H9 (cell line): ENCODE data around the gene CELF3. TPM values are rescaled to one million over a fixed set of nuclear protein-coding genes. Genes with fewer than 3 reads are reported as not detected.

ENCODE experiments used
- DNase-seq: peaks from one replicate; pipeline ENCODE4 v3.0.0-alpha.2; 2017
- H2AFZ ChIP-seq: one replicate; pipeline ENCODE4 v1.6.1; 2013; ENCODE audit warnings: mild to moderate bottlenecking, low read length, control low read depth, moderate library complexity
- H2AK5ac ChIP-seq: 2 replicates; pipeline ENCODE4 v1.6.1; 2013; ENCODE audit warnings: low read length, control low read depth, mixed read lengths; ENCODE audit not compliant: insufficient read length
- H2BK120ac ChIP-seq: one replicate; pipeline ENCODE4 v1.6.1; 2013; ENCODE audit warnings: low read depth, mild to moderate bottlenecking, low read length, control low read depth, inconsistent platforms; ENCODE audit not compliant: poor library complexity, severe bottlenecking
- H2BK12ac ChIP-seq: 2 replicates; pipeline ENCODE4 v1.6.1; 2013; ENCODE audit warnings: low read length, control low read depth, mixed read lengths, low read depth; ENCODE audit not compliant: insufficient read length
- H2BK15ac ChIP-seq: 2 replicates; pipeline ENCODE4 v1.6.1; 2013; ENCODE audit warnings: low read depth, low read length, control low read depth
- H2BK20ac ChIP-seq: one replicate; pipeline ENCODE4 v1.6.1; 2013; ENCODE audit warnings: low read depth, mild to moderate bottlenecking, low read length, control low read depth, inconsistent platforms; ENCODE audit not compliant: poor library complexity, severe bottlenecking
- H2BK5ac ChIP-seq: 2 replicates; pipeline ENCODE4 v1.6.1; 2013; ENCODE audit warnings: low read length, control low read depth, mixed read lengths; ENCODE audit not compliant: insufficient read length
- H3K14ac ChIP-seq: 2 replicates; pipeline ENCODE4 v1.6.1; 2013; ENCODE audit warnings: low read length, control low read depth; ENCODE audit not compliant: insufficient read depth
- H3K18ac ChIP-seq: 2 replicates; pipeline ENCODE4 v1.6.1; 2013; ENCODE audit warnings: low read depth, mild to moderate bottlenecking, mixed read lengths, low read length, control low read depth; ENCODE audit not compliant: insufficient read length
- H3K23ac ChIP-seq: 2 replicates; pipeline ENCODE4 v1.6.1; 2013; ENCODE audit warnings: low read length, control low read depth, mixed read lengths, low read depth; ENCODE audit not compliant: insufficient read length
- H3K23me2 ChIP-seq: 2 replicates; pipeline ENCODE4 v1.6.1; 2013; ENCODE audit warnings: low read depth, mild to moderate bottlenecking, mixed read lengths, low read length, control low read depth; ENCODE audit not compliant: insufficient read length, poor library complexity, severe bottlenecking
- H3K27ac ChIP-seq: 2 replicates; pipeline ENCODE4 v1.5.1; 2013; ENCODE audit warnings: low read length, control low read depth, mixed read lengths, low read depth; ENCODE audit not compliant: insufficient read length
- H3K27me3 ChIP-seq: 2 replicates; pipeline ENCODE4 v1.6.1; 2013; ENCODE audit warnings: low read length, control low read depth, inconsistent platforms; ENCODE audit not compliant: insufficient read depth
- H3K4ac ChIP-seq: 2 replicates; pipeline ENCODE4 v1.6.1; 2013; ENCODE audit warnings: low read depth, mild to moderate bottlenecking, control low read depth, inconsistent platforms, low read length, moderate library complexity
- H3K4me1 ChIP-seq: 2 replicates; pipeline ENCODE4 v1.6.1; 2013; ENCODE audit warnings: low read length, control low read depth, inconsistent platforms; ENCODE audit not compliant: insufficient read depth
- H3K4me2 ChIP-seq: 2 replicates; pipeline ENCODE4 v1.6.1; 2013; ENCODE audit warnings: low read length, control low read depth, mixed read lengths; ENCODE audit not compliant: insufficient read length, insufficient read depth
- H3K56ac ChIP-seq: 2 replicates; pipeline ENCODE4 v1.6.1; 2013; ENCODE audit warnings: low read depth, mild to moderate bottlenecking, mixed read lengths, low read length, control low read depth; ENCODE audit not compliant: insufficient read length
- H3K79me1 ChIP-seq: 2 replicates; pipeline ENCODE4 v1.6.1; 2013; ENCODE audit warnings: low read depth, mild to moderate bottlenecking, moderate library complexity, low read length, control low read depth, inconsistent platforms; ENCODE audit not compliant: insufficient read depth, poor library complexity, severe bottlenecking
- H3K79me2 ChIP-seq: 2 replicates; pipeline ENCODE4 v1.6.1; 2013; ENCODE audit warnings: low read length, control low read depth, inconsistent platforms; ENCODE audit not compliant: insufficient read depth
- H3K9ac ChIP-seq: 2 replicates; pipeline ENCODE4 v1.6.1; 2013; ENCODE audit warnings: low read length, control low read depth, mixed read lengths; ENCODE audit not compliant: insufficient read length; ENCODE audit errors: extremely low read depth
- H3K9me3 ChIP-seq: one replicate; pipeline ENCODE4 v1.6.1; 2013; ENCODE audit warnings: low read depth, low read length, inconsistent platforms; ENCODE audit not compliant: control insufficient read depth
- H3T11ph ChIP-seq: one replicate; pipeline ENCODE4 v1.6.1; 2013; ENCODE audit warnings: mild to moderate bottlenecking, low read length, control low read depth, inconsistent platforms
- H4K20me1 ChIP-seq: one replicate; pipeline ENCODE4 v1.6.1; 2013; ENCODE audit not compliant: control insufficient read depth, insufficient read length, insufficient read depth
- H4K5ac ChIP-seq: 2 replicates; pipeline ENCODE4 v1.6.1; 2013; ENCODE audit warnings: low read depth, mild to moderate bottlenecking, mixed read lengths, low read length, control low read depth; ENCODE audit not compliant: insufficient read length
- H4K8ac ChIP-seq: replicated peaks from 2 replicates; pipeline ENCODE4 v1.6.1; 2013; ENCODE audit warnings: low read length, control low read depth, mixed read lengths, low read depth; ENCODE audit not compliant: insufficient read length
- H4K91ac ChIP-seq: 2 replicates; pipeline ENCODE4 v1.6.1; 2013; ENCODE audit warnings: low read depth, mild to moderate bottlenecking, moderate library complexity, mixed read lengths, low read length, control low read depth; ENCODE audit not compliant: insufficient read length
- H3K27ac Mint-ChIP-seq, 3 experiments: 2 replicates in 2 of 3; 3 replicates in 1 of 3; pipeline ENCODE4 v1.8.0; 2020 to 2021; ENCODE audit warnings: mixed read lengths in 3 of 3, mild to moderate bottlenecking in 1 of 3, moderate library complexity in 1 of 3
- H3K27me3 Mint-ChIP-seq: 2 replicates; pipeline ENCODE4 v1.8.0; 2021; ENCODE audit warnings: low read depth, mild to moderate bottlenecking, moderate library complexity, mixed read lengths
- H3K36me3 Mint-ChIP-seq, 3 experiments: 2 replicates in 2 of 3; 3 replicates in 1 of 3; pipeline ENCODE4 v1.8.0; 2020 to 2021; ENCODE audit warnings: low read depth in 3 of 3, mixed read lengths in 3 of 3; ENCODE audit not compliant: insufficient read depth in 1 of 3
- H3K4me1 Mint-ChIP-seq, 2 experiments: 2 replicates each; pipeline ENCODE4 v1.8.0; 2020; ENCODE audit warnings: mixed read lengths in 2 of 2
- H3K4me3 Mint-ChIP-seq, 2 experiments: 2 replicates in 1 of 2; 3 replicates in 1 of 2; pipeline ENCODE4 v1.8.0; 2020 to 2021; ENCODE audit warnings: mild to moderate bottlenecking in 2 of 2, mixed read lengths in 2 of 2, moderate library complexity in 1 of 2
- H3K9me3 Mint-ChIP-seq, 2 experiments: 2 replicates in 1 of 2; 3 replicates in 1 of 2; pipeline ENCODE4 v1.8.0; 2020; ENCODE audit warnings: mild to moderate bottlenecking in 2 of 2, mixed read lengths in 2 of 2, moderate library complexity in 1 of 2
- WGBS: extraction: QIAGEN DNeasy Blood & Tissue Kit; methylation state at CpG from one replicate; pipeline ENCODE4 v1.1.7; 2013; ENCODE audit warnings: missing lambda C conversion rate, low lambda C conversion rate, mixed read lengths; ENCODE audit not compliant: insufficient read length; ENCODE audit errors: extremely low coverage; 5-methylcytosine and 5-hydroxymethylcytosine counted together
- total RNA-seq: library from RNA; stranded (reverse); gene quantifications from 2 replicates; pipeline ENCODE4 v1.2.1, GENCODE V29; 2021
- TF ChIP-seq, protein P1 (sequence below): fragments of 200-600 bp; sonication (generic); conservative IDR thresholded peaks from 3 replicates; pipeline ENCODE4 v1.8.0; 2021; ENCODE audit warnings: antibody characterized with exemption, mild to moderate bottlenecking

The CELF3 gene
- total RNA-seq, 1 experiment from 2014 or later: 0.90 TPM

DNA sequence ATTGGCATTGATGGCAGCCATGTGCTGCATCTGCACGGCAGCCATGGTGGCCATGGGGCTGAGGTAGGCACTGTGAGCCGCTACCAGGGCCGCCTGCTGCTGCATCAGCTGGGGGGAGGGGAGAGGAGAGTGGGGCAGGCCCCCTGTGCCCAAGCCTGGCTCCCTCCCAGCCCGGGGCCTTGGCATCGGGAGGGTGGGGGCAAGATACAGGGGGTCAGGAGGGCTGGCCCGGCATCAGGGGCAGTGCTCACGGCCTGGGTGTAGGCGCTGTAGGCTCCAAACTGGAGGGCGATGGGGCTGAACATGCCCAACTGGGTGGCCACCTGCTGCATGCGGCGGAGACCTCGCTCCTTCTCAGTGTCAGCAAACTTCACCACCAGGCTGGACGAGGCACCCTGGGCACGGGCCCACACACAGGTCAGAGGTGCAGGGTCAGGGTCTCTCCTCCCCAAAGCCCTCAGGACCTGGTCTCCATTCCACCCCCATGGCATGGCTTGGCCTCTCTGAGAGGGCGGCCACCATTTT lies 9.0 kb downstream of the CELF3 start:
- no peaks in the 10 kb centered on the region for H3K79me2 ChIP-seq
- no peaks in the 10 kb centered on the region for H3K9me3 ChIP-seq
- no peak for DNase-seq
- TF ChIP-seq, protein P1, sequence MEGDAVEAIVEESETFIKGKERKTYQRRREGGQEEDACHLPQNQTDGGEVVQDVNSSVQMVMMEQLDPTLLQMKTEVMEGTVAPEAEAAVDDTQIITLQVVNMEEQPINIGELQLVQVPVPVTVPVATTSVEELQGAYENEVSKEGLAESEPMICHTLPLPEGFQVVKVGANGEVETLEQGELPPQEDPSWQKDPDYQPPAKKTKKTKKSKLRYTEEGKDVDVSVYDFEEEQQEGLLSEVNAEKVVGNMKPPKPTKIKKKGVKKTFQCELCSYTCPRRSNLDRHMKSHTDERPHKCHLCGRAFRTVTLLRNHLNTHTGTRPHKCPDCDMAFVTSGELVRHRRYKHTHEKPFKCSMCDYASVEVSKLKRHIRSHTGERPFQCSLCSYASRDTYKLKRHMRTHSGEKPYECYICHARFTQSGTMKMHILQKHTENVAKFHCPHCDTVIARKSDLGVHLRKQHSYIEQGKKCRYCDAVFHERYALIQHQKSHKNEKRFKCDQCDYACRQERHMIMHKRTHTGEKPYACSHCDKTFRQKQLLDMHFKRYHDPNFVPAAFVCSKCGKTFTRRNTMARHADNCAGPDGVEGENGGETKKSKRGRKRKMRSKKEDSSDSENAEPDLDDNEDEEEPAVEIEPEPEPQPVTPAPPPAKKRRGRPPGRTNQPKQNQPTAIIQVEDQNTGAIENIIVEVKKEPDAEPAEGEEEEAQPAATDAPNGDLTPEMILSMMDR: no peak
- H3K18ac ChIP-seq: no peak overlapping the region
- H3K4me1 ChIP-seq: no peaks in the 10 kb centered on the region
- no peak overlapping the region for H2BK12ac ChIP-seq
- no peak overlapping the region for H2AFZ ChIP-seq
- no peak overlapping the region for H3K4me2 ChIP-seq
- no peak overlapping the region for H2BK15ac ChIP-seq
- no peaks in the 10 kb centered on the region for H3K79me1 ChIP-seq
- H3K14ac ChIP-seq: no peak overlapping the region
- no CpG with 5 or more reads among the region's 15 CpGs for WGBS
- H3K27me3 ChIP-seq: no peaks in the 10 kb centered on the region
- no peaks in the 10 kb centered on the region; a peak in 1 of 7 replicates for H3K36me3 Mint-ChIP-seq
- peaks cover 15 to 28% of the 10 kb centered on the region in 2 experiments for H3K4me1 Mint-ChIP-seq
- H3K9ac ChIP-seq: no peak overlapping the region
- peaks cover 3% of the 10 kb centered on the region; the same call in 1 of the 2 replicates for H3K27me3 Mint-ChIP-seq
- no peak overlapping the region for H4K5ac ChIP-seq
- H3K4ac ChIP-seq: no peak overlapping the region
- H3K27ac ChIP-seq: no peak overlapping the region
- H3K23me2 ChIP-seq: no peaks in the 10 kb centered on the region
- H2AK5ac ChIP-seq: no peak overlapping the region
- H2BK120ac ChIP-seq: no peak overlapping the region
- no peak overlapping the region for H3T11ph ChIP-seq
- H2BK5ac ChIP-seq: no peak overlapping the region
- no peak overlapping the region for H2BK20ac ChIP-seq
- H3K27ac Mint-ChIP-seq: no peak overlapping the region
- no peak overlapping the region for H3K56ac ChIP-seq
- no peak overlapping the region for H4K91ac ChIP-seq
- H4K8ac ChIP-seq: no peak overlapping the region
- no peaks in the 10 kb centered on the region for H3K9me3 Mint-ChIP-seq
- no peaks in the 10 kb centered on the region for H4K20me1 ChIP-seq
- no peak overlapping the region for H3K4me3 Mint-ChIP-seq
- H3K23ac ChIP-seq: no peak overlapping the region
